Left lung (tissue), 10 donors: ENCODE results near the gene ZFYVE16. TPM values are rescaled to one million over a fixed set of nuclear protein-coding genes. Genes with fewer than 3 reads are reported as not detected.

Experiments used
- ATAC-seq: fragments of 200-7000 bp; cut with Tn5 transposase; one replicate; pipeline ENCODE4 v1.9.1; 2020; ENCODE audit warnings: moderate library complexity
- DNase-seq, 4 donors: peaks; one replicate each; pipeline ENCODE4 v3.0.0-alpha.2; 2013 to 2020
- H3K27ac ChIP-seq, 2 donors: fragments of 200-600 bp; sonication (generic) in 1 of 2; one replicate each; pipeline versions ENCODE4 v1.5.0 to v1.8.0; 2020 to 2021
- H3K27me3 ChIP-seq, 2 donors: fragments of 200-600 bp; sonication (generic) in 1 of 2; one replicate each; pipeline versions ENCODE4 v1.5.0 to v1.8.0; 2020 to 2021
- H3K36me3 ChIP-seq, 2 donors: fragments of 200-600 bp; sonication (generic) in 1 of 2; one replicate each; pipeline versions ENCODE4 v1.5.0 to v1.8.0; 2020 to 2021
- H3K4me1 ChIP-seq, 2 donors: fragments of 200-600 bp; one replicate each; pipeline ENCODE4 v1.8.0; 2021
- H3K4me3 ChIP-seq, 2 donors: fragments of 200-600 bp; sonication (generic) in 1 of 2; one replicate each; pipeline versions ENCODE4 v1.5.0 to v1.8.0; 2020 to 2021; ENCODE audit warnings: mild to moderate bottlenecking in 1 of 2
- H3K9me3 ChIP-seq, 2 donors: fragments of 200-600 bp; sonication (generic) in 1 of 2; one replicate each; pipeline versions ENCODE4 v1.5.0 to v1.8.0; 2020 to 2021
- CTCF ChIP-seq, 2 donors: fragments of 200-600 bp; sonication (generic) in 1 of 2; IDR thresholded peaks; one replicate each; pipeline versions ENCODE4 v1.5.0 to v1.8.0; 2021; ENCODE audit warnings: antibody characterized with exemption in 2 of 2
- intact Hi-C, 2 donors: fragments of 100-400 bp; cut with DNase I; formaldehyde crosslinking; loops; one replicate each; pipeline versions ENCODE4 v1.11.2 to v1.14.2; 2022
- polyA plus RNA-seq, 6 donors: library from polyadenylated mRNA; unstranded; fragments of 120-200 nt; gene quantifications; one replicate each; pipeline ENCODE4 v1.2.1, GENCODE V29; 2013; ENCODE audit not compliant: insufficient read length in 6 of 6
- total RNA-seq, 2 donors: library from RNA; stranded (reverse); fragmentation: NEBNext Ultra II Directional; extraction: Animal tissue kit (Norgen Biotek cat#: 25700); gene quantifications; one replicate each; pipeline ENCODE4 v1.2.1, GENCODE V29; 2021
- donor health status: DM: no; HTN: yes; CAD: no.
- donor health status: DM: no; HTN: no; CAD: no.

Gene ZFYVE16
- total and polyA plus RNA-seq, 8 donors: 56.3 to 104 (median 73.5) TPM

GRCh38 chr5:80509362-80509761 lies 101.5 kb downstream of the ZFYVE16 start:
- TF ChIP-seq CTCF (IDR thresholded peaks at IDR 0.05): no peak
- intact Hi-C loops: no loop called here
- H3K4me3 ChIP-seq: no peak overlapping the region
- ATAC-seq: no peak
- no peak overlapping the region for H3K27ac ChIP-seq
- no peaks in the 10 kb centered on the region for H3K9me3 ChIP-seq
- peaks cover 0 to 16% of the 10 kb centered on the region in 2 donors for H3K36me3 ChIP-seq
- H3K27me3 ChIP-seq: no peaks in the 10 kb centered on the region
- no peaks in the 10 kb centered on the region for H3K4me1 ChIP-seq
- DNase-seq: no peak

GRCh38 chr5:80516826-80517225 lies 109.0 kb downstream of the ZFYVE16 start:
- Histone ChIP-seq H3K27me3 (no peaks in the 10 kb centered on the region), H3K4me3 (no peak overlapping the region), H3K27ac (no peak overlapping the region), H3K4me1 (no peaks in the 10 kb centered on the region), H3K9me3 (no peaks in the 10 kb centered on the region), H3K36me3 (peaks cover 0 to 32% of the 10 kb centered on the region in 2 donors)
- intact Hi-C loops: no loop called here
- ATAC-seq (peak; percentile 26), DNase-seq (no peak)
- TF ChIP-seq CTCF (IDR thresholded peaks at IDR 0.05): no peak

Other genes starting within 250 kb of the ZFYVE16 start
- gene SERINC5, start 152.0 kb upstream of the ZFYVE16 start, total RNA-seq: 10 to 100 TPM; 57.0 to 80.7 TPM
- gene SERINC5, start 152.0 kb upstream of the ZFYVE16 start, polyA plus RNA-seq: 10 to 100 TPM; 36.7 to 52.6 (median 43.2) TPM
- gene SPZ1, start 88.1 kb upstream of the ZFYVE16 start, total RNA-seq: not detected
- gene SPZ1, start 88.1 kb upstream of the ZFYVE16 start, polyA plus RNA-seq: not detected
- 1 to 10 TPM; 4.6 to 4.7 TPM for gene FAM151B, start 80.0 kb downstream of the ZFYVE16 start, total RNA-seq
- 1 to 10 TPM; 2.6 to 3.3 (median 3.0) TPM for gene FAM151B, start 80.0 kb downstream of the ZFYVE16 start, polyA plus RNA-seq
- 1 to 10 TPM in 1 of 2 donors, under 1 TPM in 1; 0.15 to 2.8 TPM for gene ANKRD34B, start 162.2 kb downstream of the ZFYVE16 start, total RNA-seq
- gene ANKRD34B, start 162.2 kb downstream of the ZFYVE16 start, polyA plus RNA-seq: under 1 TPM in 3 of 6 donors, not detected in 3; 0.03 to 0.04 (median 0.03) TPM
- 10 to 100 TPM; 12.7 to 14.5 TPM for gene MSH3, start 246.6 kb downstream of the ZFYVE16 start, total RNA-seq
- gene MSH3, start 246.6 kb downstream of the ZFYVE16 start, polyA plus RNA-seq: 10 to 100 TPM; 13.5 to 20.1 (median 17.8) TPM
- gene DHFR, start 246.9 kb downstream of the ZFYVE16 start, total RNA-seq: 10 to 100 TPM; 19.5 to 23.9 TPM
- gene DHFR, start 246.9 kb downstream of the ZFYVE16 start, polyA plus RNA-seq: 10 to 100 TPM; 31.3 to 69.8 (median 50.6) TPM